Thyroid gland (tissue), 4 donors: ENCODE results near the gene KIRREL2.

Source experiments
- CTCF ChIP-seq, 6 experiments: fragments of 200-600 bp in 3 of 6; fragments of 450-650 bp in 3 of 6; sonication (generic) in 3 of 6; IDR thresholded peaks; one replicate each; pipeline ENCODE4 v1.5.1; 2016 to 2019; ENCODE audit warnings: antibody characterized with exemption in 6 of 6, mild to moderate bottlenecking in 2 of 6, inconsistent platforms in 1 of 6, moderate library complexity in 1 of 6
- POLR2A ChIP-seq, 2 donors: fragments of 450-650 bp; IDR thresholded peaks; one replicate each; pipeline ENCODE4 v1.6.1; 2017; ENCODE audit warnings: antibody characterized with exemption in 2 of 2, mild to moderate bottlenecking in 2 of 2, moderate library complexity in 1 of 2

GRCh38 chr19:35896643-35897040, 39.9 kb downstream of the KIRREL2 start:
- no peak for TF ChIP-seq CTCF (IDR thresholded peaks at IDR 0.05)
- TF ChIP-seq POLR2A (IDR thresholded peaks at IDR 0.05) = no peak
